ENCODE data around the gene DLG5.
A peak's percentile ranks its signal among the peaks of the same experiment; 100 is the strongest.

DLG5 gene

DNA sequence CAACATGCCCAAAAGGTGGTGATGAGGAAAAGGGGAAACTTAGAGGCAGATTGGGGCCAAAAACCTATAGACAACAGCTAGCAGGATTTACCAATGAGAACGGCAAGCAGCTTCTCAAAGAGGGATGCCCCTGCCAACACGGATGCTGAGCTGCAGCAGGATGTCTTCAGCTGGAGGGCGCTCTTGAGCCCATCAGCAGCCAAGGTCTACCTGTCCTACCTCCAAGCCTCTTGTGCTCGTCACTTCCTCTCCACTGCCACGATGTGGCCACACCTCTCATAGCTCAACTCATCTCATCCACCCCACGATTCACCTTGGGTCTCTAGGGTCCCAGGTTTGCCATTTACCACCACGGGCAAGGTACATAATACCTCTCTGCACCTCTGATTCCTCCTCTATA is 36.5 kb downstream of the DLG5 start:
- TF ChIP-seq, protein P1, sequence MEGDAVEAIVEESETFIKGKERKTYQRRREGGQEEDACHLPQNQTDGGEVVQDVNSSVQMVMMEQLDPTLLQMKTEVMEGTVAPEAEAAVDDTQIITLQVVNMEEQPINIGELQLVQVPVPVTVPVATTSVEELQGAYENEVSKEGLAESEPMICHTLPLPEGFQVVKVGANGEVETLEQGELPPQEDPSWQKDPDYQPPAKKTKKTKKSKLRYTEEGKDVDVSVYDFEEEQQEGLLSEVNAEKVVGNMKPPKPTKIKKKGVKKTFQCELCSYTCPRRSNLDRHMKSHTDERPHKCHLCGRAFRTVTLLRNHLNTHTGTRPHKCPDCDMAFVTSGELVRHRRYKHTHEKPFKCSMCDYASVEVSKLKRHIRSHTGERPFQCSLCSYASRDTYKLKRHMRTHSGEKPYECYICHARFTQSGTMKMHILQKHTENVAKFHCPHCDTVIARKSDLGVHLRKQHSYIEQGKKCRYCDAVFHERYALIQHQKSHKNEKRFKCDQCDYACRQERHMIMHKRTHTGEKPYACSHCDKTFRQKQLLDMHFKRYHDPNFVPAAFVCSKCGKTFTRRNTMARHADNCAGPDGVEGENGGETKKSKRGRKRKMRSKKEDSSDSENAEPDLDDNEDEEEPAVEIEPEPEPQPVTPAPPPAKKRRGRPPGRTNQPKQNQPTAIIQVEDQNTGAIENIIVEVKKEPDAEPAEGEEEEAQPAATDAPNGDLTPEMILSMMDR (IDR thresholded peaks at IDR 0.05; ENCODE audit: borderline replicate concordance, control extremely low read depth, extremely low read depth, insufficient read depth, missing control alignments), result peak; percentile 13
- in situ Hi-C loops (cut with MboI; ENCODE audit: low sequenced_read_pairs, unreplicated experiment), result no loop called here
- no peak for DNase-seq (ENCODE audit: low spot score)

DNA sequence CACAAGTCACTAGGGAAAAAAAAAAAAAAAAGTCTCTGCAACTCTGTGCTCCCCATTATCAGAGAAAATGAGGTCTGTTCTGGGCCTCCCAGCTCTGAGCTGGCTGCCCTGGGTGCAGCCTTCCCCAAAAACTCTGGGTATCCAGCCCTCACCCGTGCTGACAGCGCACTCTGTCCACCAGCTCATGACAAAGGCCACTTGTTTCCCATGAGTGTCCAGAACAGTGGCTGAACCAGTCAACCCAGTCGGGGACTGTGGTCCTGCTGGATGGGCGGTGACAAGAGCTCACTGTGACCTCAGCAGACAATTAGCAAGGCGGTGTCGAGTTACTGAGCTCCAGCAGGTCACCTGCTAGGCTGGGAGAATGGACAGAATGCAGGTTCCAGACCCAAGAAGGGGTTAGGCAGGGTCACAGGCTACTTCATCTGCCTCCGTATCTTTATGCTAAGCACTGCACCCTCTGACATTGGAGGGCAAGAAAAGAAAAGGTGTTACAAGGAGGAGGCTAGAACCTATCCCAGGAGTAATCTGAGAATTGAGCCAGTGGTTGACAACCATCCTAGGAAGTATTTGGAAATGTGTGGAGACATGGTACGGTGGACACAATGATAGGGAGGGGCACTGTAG is 37.2 kb downstream of the DLG5 start:
- in situ Hi-C loops (cut with MboI; ENCODE audit: low sequenced_read_pairs, unreplicated experiment), result no loop called here
- TF ChIP-seq, protein P1 (IDR thresholded peaks at IDR 0.05; ENCODE audit: borderline replicate concordance, control extremely low read depth, extremely low read depth, insufficient read depth, missing control alignments), result no peak
- DNase-seq (ENCODE audit: low spot score), result no peak

DNA sequence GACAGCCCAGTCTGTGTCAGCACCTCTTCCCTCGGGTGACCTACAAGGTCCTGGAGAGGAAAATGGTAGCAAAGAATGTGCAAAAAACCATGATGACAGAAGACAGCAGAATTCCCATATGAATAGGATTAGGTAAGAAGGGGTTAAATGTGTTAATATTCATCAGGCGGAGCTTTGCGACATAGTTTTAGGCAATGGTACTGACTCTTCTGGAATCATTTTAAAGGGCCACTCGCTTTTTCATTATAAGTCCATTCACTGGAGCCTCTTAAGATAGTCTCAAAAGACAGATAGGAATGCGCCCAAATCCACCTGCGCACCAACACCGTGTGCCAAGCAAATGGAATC is 38.2 kb downstream of the DLG5 start:
- no peak for DNase-seq (ENCODE audit: low spot score)
- TF ChIP-seq, protein P1 (IDR thresholded peaks at IDR 0.05; ENCODE audit: borderline replicate concordance, control extremely low read depth, extremely low read depth, insufficient read depth, missing control alignments), result no peak
- in situ Hi-C loops (cut with MboI; ENCODE audit: low sequenced_read_pairs, unreplicated experiment), result no loop called here

DNA sequence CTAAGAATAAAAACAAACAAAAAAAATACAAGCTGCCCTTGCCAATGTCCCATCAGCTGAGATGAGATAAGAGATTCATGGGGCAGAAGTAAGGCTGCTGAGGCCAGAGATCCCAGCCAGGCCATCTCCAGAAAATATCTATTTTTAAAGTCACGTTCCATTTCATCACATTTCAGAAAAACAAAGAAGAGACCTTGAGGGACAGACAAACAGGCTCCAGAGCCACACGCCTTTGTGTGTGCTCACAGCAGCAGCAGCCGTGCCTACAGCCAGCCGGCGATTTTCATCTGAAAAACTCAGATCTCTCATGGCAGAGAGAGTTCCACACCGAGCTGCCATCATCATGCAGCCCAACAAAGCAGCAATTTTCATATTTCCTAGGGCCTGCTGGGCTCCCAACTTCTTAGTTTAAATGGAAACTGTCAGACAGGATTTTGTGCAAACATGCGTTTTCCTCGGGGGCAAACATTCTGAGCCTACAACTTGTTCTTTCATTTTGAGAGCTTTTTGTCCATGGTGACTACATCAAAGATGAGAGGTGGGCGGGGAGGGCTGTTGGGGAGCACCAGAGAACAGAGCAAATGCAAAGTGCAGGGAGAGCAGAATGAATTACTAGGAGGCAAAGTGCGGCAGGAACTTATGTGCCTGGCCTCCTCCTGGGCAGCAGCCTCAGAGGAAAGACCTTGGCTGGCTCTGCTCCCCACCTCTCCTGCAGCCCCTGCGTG is 38.8 kb downstream of the DLG5 start:
- in situ Hi-C loops (cut with MboI; ENCODE audit: low sequenced_read_pairs, unreplicated experiment), result no loop called here
- DNase-seq (ENCODE audit: low spot score), result no peak
- TF ChIP-seq, protein P1 (IDR thresholded peaks at IDR 0.05; ENCODE audit: borderline replicate concordance, control extremely low read depth, extremely low read depth, insufficient read depth, missing control alignments), result no peak

DNA sequence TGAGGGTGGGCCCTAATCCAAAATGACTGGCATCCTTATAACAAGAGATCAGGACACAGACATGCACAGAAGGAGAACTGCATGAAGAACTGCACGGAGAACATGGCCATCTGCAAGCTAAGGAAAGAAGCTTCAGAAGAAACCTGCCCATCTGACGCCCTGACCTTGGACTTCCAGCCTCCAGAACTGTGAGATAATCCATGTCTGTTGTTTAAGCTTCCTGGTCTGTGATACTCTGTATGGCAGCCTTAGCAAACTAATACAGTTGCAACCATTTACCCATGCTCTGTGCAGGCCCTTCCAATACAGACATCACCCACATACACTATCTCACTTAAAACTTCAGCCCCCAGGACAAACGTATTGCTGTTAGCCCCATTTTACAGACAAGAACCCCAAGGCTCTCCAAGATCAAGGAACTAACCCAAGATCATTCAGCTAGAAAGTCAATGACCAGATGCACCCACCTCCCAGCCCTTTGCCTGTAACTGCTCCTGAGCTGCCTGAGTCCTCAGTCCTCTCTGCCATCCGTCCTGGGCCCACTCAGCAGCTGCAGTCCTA is 39.7 kb downstream of the DLG5 start:
- no peak for DNase-seq (ENCODE audit: low spot score)
- in situ Hi-C loops (cut with MboI; ENCODE audit: low sequenced_read_pairs, unreplicated experiment), result no loop called here
- TF ChIP-seq, protein P1 (IDR thresholded peaks at IDR 0.05; ENCODE audit: borderline replicate concordance, control extremely low read depth, extremely low read depth, insufficient read depth, missing control alignments), result no peak

DNA sequence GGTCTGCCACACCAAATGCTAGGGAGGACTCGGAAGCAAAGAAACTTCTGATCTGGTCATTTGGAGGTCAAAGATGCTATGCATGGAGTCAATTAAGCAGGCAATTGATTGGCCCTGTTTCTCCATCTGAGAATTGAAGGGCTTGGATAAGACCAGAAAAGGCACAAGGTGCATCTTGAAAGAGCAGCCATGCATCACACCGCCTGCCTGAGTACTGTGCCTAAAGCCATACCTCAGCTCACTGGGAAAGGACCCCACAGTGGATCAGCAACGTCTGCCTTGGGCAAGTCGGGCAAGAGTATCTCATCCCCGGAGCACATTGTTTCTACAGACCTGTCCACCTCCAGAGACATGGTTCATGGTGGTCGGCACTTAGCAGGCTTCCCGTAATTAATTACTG is 42.4 kb downstream of the DLG5 start:
- DNase-seq (ENCODE audit: low spot score), result no peak
- in situ Hi-C loops (cut with MboI; ENCODE audit: low sequenced_read_pairs, unreplicated experiment), result no loop called here
- TF ChIP-seq, protein P1 (IDR thresholded peaks at IDR 0.05; ENCODE audit: borderline replicate concordance, control extremely low read depth, extremely low read depth, insufficient read depth, missing control alignments), result no peak
